GM19463 (cell line): Measurements from ENCODE around the gene PCDHGA10.
"Not testable (repeated sequence)": the region's sequence is repeated elsewhere in the genome, so short reads cannot be mapped to it uniquely, and the experiment has no call there.

Experiments used
- ATAC-seq: cut with Tn5 transposase; IDR thresholded peaks from one replicate; pipeline ENCODE4 v1.9.1; 2021; ENCODE audit warnings: mild to moderate bottlenecking, moderate library complexity; ENCODE audit not compliant: unreplicated experiment

PCDHGA10 gene

GRCh38 chr5:141392429-141393198 lies 20.2 kb upstream of the PCDHGA10 start, which contains the start of gene PCDHGA8:
Gene PCDHGA8, plus strand, starts transcription at chr5:141392633. Its CDS starts 181 bp downstream, at chr5:141392814.
- no peak for ATAC-seq

GRCh38 chr5:141393267-141393666 lies 19.5 kb upstream of the PCDHGA10 start:
- no peak for ATAC-seq

GRCh38 chr5:141394401-141395187 lies 18.2 kb upstream of the PCDHGA10 start:
- ATAC-seq = not testable (repeated sequence)

- peak; percentile 99 for ATAC-seq
Observed at GRCh38 chr5:141397756-141398551, 14.8 kb upstream of the PCDHGA10 start, which contains the start of gene PCDHGB5. Gene PCDHGB5, plus strand, starts transcription at chr5:141397947. Its CDS starts 181 bp downstream, at chr5:141398128.

GRCh38 chr5:141398608-141399007 lies 14.2 kb upstream of the PCDHGA10 start:
- ATAC-seq = no peak

GRCh38 chr5:141399555-141400258 lies 13.1 kb upstream of the PCDHGA10 start:
- no peak for ATAC-seq

- no peak for ATAC-seq
Observed at GRCh38 chr5:141402553-141403243, 10.1 kb upstream of the PCDHGA10 start, which contains the start of gene PCDHGA9. Gene PCDHGA9, plus strand, starts transcription at chr5:141402778. Its CDS starts 175 bp downstream, at chr5:141402953.

- ATAC-seq = no peak
Observed at GRCh38 chr5:141403387-141403786, 9.4 kb upstream of the PCDHGA10 start.

GRCh38 chr5:141407790-141408505 lies 4.8 kb upstream of the PCDHGA10 start, which contains the start of gene PCDHGB6:
Gene PCDHGB6, plus strand, starts transcription at chr5:141408021. Its CDS starts 182 bp downstream, at chr5:141408203.
- ATAC-seq = peak; percentile 85

GRCh38 chr5:141409598-141410306 lies 3.0 kb upstream of the PCDHGA10 start:
- ATAC-seq = no peak

GRCh38 chr5:141411575-141411974 lies 1.2 kb upstream of the PCDHGA10 start:
- no peak for ATAC-seq

- ATAC-seq = no peak
Observed at GRCh38 chr5:141413540-141414069, 818 bp downstream of the PCDHGA10 start.

- not testable (repeated sequence) for ATAC-seq
Observed at GRCh38 chr5:141414548-141415274, 1.9 kb downstream of the PCDHGA10 start.

GRCh38 chr5:141415275-141415618 lies 2.5 kb downstream of the PCDHGA10 start:
- ATAC-seq = not testable (repeated sequence)

- ATAC-seq = peak; percentile 67
Observed at GRCh38 chr5:141417494-141418172, 4.8 kb downstream of the PCDHGA10 start, which contains the start of gene PCDHGB7. Gene PCDHGB7, plus strand, starts transcription at chr5:141417677. Its CDS starts 183 bp downstream, at chr5:141417860.

- ATAC-seq = no peak
Observed at GRCh38 chr5:141419074-141419880, 6.5 kb downstream of the PCDHGA10 start.
